ENCODE measurements around the gene ELOVL1.

The ELOVL1 gene

GRCh38 chr1:43381612-43382011 is 13.8 kb upstream of the ELOVL1 start:
- Histone ChIP-seq H3K27me3 (ENCODE audit: insufficient read depth, low read length, poor library complexity) (no peaks in the 10 kb centered on the region), H4K20me1 (ENCODE audit: insufficient read depth, low read length) (0 out of 2 replicates have a peak, but pooled peaks cover 3% of the 10 kb centered on the region), H2AFZ (ENCODE audit: low read depth, low read length) (no peak overlapping the region), H3K4me1 (ENCODE audit: insufficient read depth, low read length) (no peaks in the 10 kb centered on the region), H3K4me3 (ENCODE audit: low read depth in 1 of 2, low read length in 2 of 2) (no peak overlapping the region), H3K27ac (ENCODE audit: low read length) (no peak overlapping the region), H3K9me3 (ENCODE audit: insufficient read depth, low read length, severe bottlenecking) (no peaks in the 10 kb centered on the region), H3K4me2 (ENCODE audit: insufficient read depth, low read length) (no peak overlapping the region), H3K9ac (ENCODE audit: low read depth, low read length) (no peak overlapping the region), H3K36me3 (ENCODE audit: insufficient read depth, low read length) (peaks cover 52% of the 10 kb centered on the region), H3K79me2 (ENCODE audit: insufficient read depth, low read length) (no peaks in the 10 kb centered on the region)
- ATAC-seq (ENCODE audit: insufficient read depth, low read depth) = no peak
- no peak for DNase-seq
- TF ChIP-seq EZH2 (IDR thresholded peaks at IDR 0.05; ENCODE audit: borderline replicate concordance, low read depth, low read length, severe bottlenecking) = no peak
- no peak for TF ChIP-seq CTCF (IDR thresholded peaks at IDR 0.05; ENCODE audit: borderline replicate concordance, extremely low read depth, low read length, poor library complexity, severe bottlenecking)

GRCh38 chr1:43379476-43379875 is 11.7 kb upstream of the ELOVL1 start:
- no peak overlapping the region for H3K4me3 ChIP-seq (ENCODE audit: low read depth in 1 of 2, low read length in 2 of 2)
- H3K27ac ChIP-seq (ENCODE audit: low read length) = no peak overlapping the region
- ATAC-seq (ENCODE audit: insufficient read depth, low read depth) = no peak
- DNase-seq = no peak
- no peaks in the 10 kb centered on the region for H3K9me3 ChIP-seq (ENCODE audit: insufficient read depth, low read length, severe bottlenecking)
- H3K9ac ChIP-seq (ENCODE audit: low read depth, low read length) = no peak overlapping the region
- no peaks in the 10 kb centered on the region for H3K79me2 ChIP-seq (ENCODE audit: insufficient read depth, low read length)
- no peaks in the 10 kb centered on the region for H3K4me1 ChIP-seq (ENCODE audit: insufficient read depth, low read length)
- no peak for TF ChIP-seq CTCF (IDR thresholded peaks at IDR 0.05; ENCODE audit: borderline replicate concordance, extremely low read depth, low read length, poor library complexity, severe bottlenecking)
- TF ChIP-seq EZH2 (IDR thresholded peaks at IDR 0.05; ENCODE audit: borderline replicate concordance, low read depth, low read length, severe bottlenecking) = no peak
- peaks cover 31% of the 10 kb centered on the region for H3K36me3 ChIP-seq (ENCODE audit: insufficient read depth, low read length)
- H3K4me2 ChIP-seq (ENCODE audit: insufficient read depth, low read length) = no peak overlapping the region
- no peaks in the 10 kb centered on the region for H4K20me1 ChIP-seq (ENCODE audit: insufficient read depth, low read length)
- H2AFZ ChIP-seq (ENCODE audit: low read depth, low read length) = no peak overlapping the region
- no peaks in the 10 kb centered on the region for H3K27me3 ChIP-seq (ENCODE audit: insufficient read depth, low read length, poor library complexity)

- peaks cover 14% of the 10 kb centered on the region for H3K36me3 ChIP-seq (ENCODE audit: insufficient read depth, low read length)
- no peak overlapping the region for H3K4me3 ChIP-seq (ENCODE audit: low read depth in 1 of 2, low read length in 2 of 2)
- H4K20me1 ChIP-seq (ENCODE audit: insufficient read depth, low read length) = no peaks in the 10 kb centered on the region
- H3K27me3 ChIP-seq (ENCODE audit: insufficient read depth, low read length, poor library complexity) = no peaks in the 10 kb centered on the region
- ATAC-seq (ENCODE audit: insufficient read depth, low read depth) = no peak
- H3K79me2 ChIP-seq (ENCODE audit: insufficient read depth, low read length) = no peaks in the 10 kb centered on the region
- H3K4me2 ChIP-seq (ENCODE audit: insufficient read depth, low read length) = no peak overlapping the region
- no peaks in the 10 kb centered on the region for H3K9me3 ChIP-seq (ENCODE audit: insufficient read depth, low read length, severe bottlenecking)
- no peak for DNase-seq
- H2AFZ ChIP-seq (ENCODE audit: low read depth, low read length) = no peak overlapping the region
- no peaks in the 10 kb centered on the region for H3K4me1 ChIP-seq (ENCODE audit: insufficient read depth, low read length)
- H3K27ac ChIP-seq (ENCODE audit: low read length) = no peak overlapping the region
- no peak for TF ChIP-seq CTCF (IDR thresholded peaks at IDR 0.05; ENCODE audit: borderline replicate concordance, extremely low read depth, low read length, poor library complexity, severe bottlenecking)
- no peak for TF ChIP-seq EZH2 (IDR thresholded peaks at IDR 0.05; ENCODE audit: borderline replicate concordance, low read depth, low read length, severe bottlenecking)
- H3K9ac ChIP-seq (ENCODE audit: low read depth, low read length) = no peak overlapping the region
Measured at GRCh38 chr1:43377831-43378230, 10.0 kb upstream of the ELOVL1 start.

- H3K79me2 ChIP-seq (ENCODE audit: insufficient read depth, low read length) = no peaks in the 10 kb centered on the region
- H3K9ac ChIP-seq (ENCODE audit: low read depth, low read length) = no peak overlapping the region
- TF ChIP-seq EZH2 (IDR thresholded peaks at IDR 0.05; ENCODE audit: borderline replicate concordance, low read depth, low read length, severe bottlenecking) (no peak), CTCF (IDR thresholded peaks at IDR 0.05; ENCODE audit: borderline replicate concordance, extremely low read depth, low read length, poor library complexity, severe bottlenecking) (no peak)
- no peaks in the 10 kb centered on the region for H3K27me3 ChIP-seq (ENCODE audit: insufficient read depth, low read length, poor library complexity)
- no peak overlapping the region for H3K4me3 ChIP-seq (ENCODE audit: low read depth in 1 of 2, low read length in 2 of 2)
- no peaks in the 10 kb centered on the region for H3K9me3 ChIP-seq (ENCODE audit: insufficient read depth, low read length, severe bottlenecking)
- DNase-seq (no peak), ATAC-seq (ENCODE audit: insufficient read depth, low read depth) (no peak)
- H2AFZ ChIP-seq (ENCODE audit: low read depth, low read length) = no peak overlapping the region
- H3K27ac ChIP-seq (ENCODE audit: low read length) = no peak overlapping the region
- peaks cover 6% of the 10 kb centered on the region; the same call in 1 of the 2 replicates for H3K36me3 ChIP-seq (ENCODE audit: insufficient read depth, low read length)
- no peaks in the 10 kb centered on the region for H3K4me1 ChIP-seq (ENCODE audit: insufficient read depth, low read length)
- no peaks in the 10 kb centered on the region for H4K20me1 ChIP-seq (ENCODE audit: insufficient read depth, low read length)
- no peak overlapping the region for H3K4me2 ChIP-seq (ENCODE audit: insufficient read depth, low read length)
Measured at GRCh38 chr1:43376723-43377235, 9.0 kb upstream of the ELOVL1 start.
